Measurements from ENCODE around the gene RNF220. TPM values are rescaled to one million over a fixed set of nuclear protein-coding genes. Genes with fewer than 3 reads are reported as not detected.
A peak's percentile ranks its signal among the peaks of the same experiment; 100 is the strongest.

Gene RNF220
- total and polyA plus RNA-seq, 9 donors = 54.5 to 63.4 (median 56.7) TPM

DNA sequence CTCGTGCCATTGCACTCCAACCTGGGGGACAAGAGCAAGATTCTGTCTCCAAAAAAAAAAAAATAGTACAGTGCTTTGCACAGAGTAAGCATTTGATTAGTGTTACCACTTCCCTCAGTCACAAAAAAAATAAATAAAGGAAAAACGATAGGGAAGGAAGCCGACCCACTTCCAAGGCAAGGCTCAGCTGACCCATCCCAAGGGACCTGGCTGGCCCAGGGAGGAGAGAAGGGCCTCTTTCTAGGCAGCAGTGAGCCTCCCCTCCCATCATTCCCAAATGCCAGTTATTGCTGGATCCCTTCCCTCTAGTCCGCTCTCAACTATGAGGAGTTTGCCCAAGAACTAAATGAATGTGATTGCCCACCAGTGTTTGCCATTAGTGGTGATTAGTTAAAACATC is 191.5 kb downstream of the RNF220 start:
- Histone ChIP-seq H3K27ac (ENCODE audit: low read length) (no peak overlapping the region), H3K4me3 (ENCODE audit: low read length) (no peak overlapping the region), H3K4me1 (ENCODE audit: control insufficient read depth, insufficient read depth, low read length) (peaks cover 2% of the 10 kb centered on the region), H3K9me3 (replicated peaks; ENCODE audit: control insufficient read depth, low read depth, low read length) (no peaks in the 10 kb centered on the region), H3K36me3 (ENCODE audit: control insufficient read depth, insufficient read depth, low read length) (no peaks in the 10 kb centered on the region), H3K27me3 (ENCODE audit: control insufficient read depth, insufficient read depth, low read length) (peaks cover 30% of the 10 kb centered on the region)
- no CpG with 5 or more reads among the region's 4 CpGs for WGBS (ENCODE audit: insufficient coverage)
- DNase-seq = no peak

DNA sequence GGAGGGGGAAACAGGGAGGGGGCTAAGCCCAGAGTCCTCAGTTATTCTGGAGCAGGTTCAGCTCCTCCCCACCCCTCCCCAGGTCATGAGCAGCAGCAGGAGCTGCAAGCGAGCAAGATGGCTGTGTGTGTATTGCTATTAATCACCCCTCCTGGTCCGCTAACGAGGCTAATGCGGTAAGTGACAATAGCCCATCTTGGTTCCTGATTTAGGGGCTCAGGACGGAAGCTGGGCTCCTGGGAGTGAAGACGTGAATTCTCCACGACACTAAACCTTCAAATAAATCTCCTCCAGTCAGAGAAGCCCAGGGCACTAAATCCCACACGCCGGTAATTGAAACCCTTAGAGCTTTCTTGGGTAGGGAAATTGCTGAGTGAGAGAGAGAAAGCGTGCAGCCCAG is 193.1 kb downstream of the RNF220 start:
- Histone ChIP-seq H3K4me1 (ENCODE audit: control insufficient read depth, insufficient read depth, low read length) (peaks cover 13% of the 10 kb centered on the region), H3K9me3 (replicated peaks; ENCODE audit: control insufficient read depth, low read depth, low read length) (no peaks in the 10 kb centered on the region), H3K27me3 (ENCODE audit: control insufficient read depth, insufficient read depth, low read length) (peaks cover 38% of the 10 kb centered on the region), H3K4me3 (ENCODE audit: low read length) (no peak overlapping the region), H3K36me3 (ENCODE audit: control insufficient read depth, insufficient read depth, low read length) (no peaks in the 10 kb centered on the region), H3K27ac (ENCODE audit: low read length) (no peak overlapping the region)
- DNase-seq = no peak
- 23% methylated on average over 6 of the region's 10 CpGs for WGBS (ENCODE audit: insufficient coverage)

DNA sequence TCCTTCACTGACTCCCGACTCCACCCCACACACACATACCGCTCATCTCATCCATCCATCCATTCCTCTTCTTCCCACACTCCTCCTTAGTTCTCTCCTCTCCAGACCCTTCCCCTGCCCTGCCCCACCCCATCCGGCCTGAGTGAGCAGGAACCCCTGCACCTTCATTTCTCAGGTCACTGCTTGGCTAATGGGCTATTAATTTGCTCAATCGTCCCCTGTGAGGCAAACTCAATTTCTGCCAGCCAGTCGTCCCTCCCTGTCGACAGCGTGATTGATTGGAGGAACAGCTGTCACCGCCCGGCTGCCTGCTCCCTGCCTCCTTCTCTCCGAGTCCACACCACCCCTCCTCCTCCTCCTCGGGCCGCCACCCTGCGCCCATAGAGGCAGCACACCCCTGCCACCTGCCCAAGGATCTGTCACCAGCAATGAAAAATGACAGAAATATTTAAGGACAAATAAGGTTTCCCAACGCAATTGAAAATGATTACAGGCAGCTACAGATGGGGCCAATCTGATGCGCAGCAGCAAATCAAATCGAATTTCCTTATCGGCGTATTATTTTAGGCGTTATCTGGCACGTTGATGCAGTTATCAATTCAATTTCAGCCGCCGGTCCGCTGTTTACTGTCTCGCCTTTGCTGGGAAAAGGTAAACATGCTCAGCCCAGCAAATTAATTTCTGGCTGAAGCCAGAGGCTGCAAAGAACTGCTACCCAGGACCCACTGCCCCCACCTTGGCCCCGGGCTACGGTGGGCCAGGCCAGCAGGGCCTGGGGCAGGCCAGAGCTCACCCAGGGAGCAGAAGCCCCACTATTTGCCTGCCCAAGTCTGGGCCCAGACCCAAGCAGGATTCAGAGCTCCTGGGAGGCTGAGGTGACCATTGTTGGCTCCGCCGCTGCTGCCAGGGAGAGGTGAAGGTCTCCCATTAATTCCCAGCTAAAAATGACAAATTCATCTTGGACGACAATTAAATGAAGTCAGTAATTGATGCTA is 197.9 kb downstream of the RNF220 start:
- Histone ChIP-seq H3K36me3 (ENCODE audit: control insufficient read depth, insufficient read depth, low read length) (no peaks in the 10 kb centered on the region), H3K4me1 (ENCODE audit: control insufficient read depth, insufficient read depth, low read length) (peaks cover 25% of the 10 kb centered on the region), H3K27ac (ENCODE audit: low read length) (no peak overlapping the region), H3K27me3 (ENCODE audit: control insufficient read depth, insufficient read depth, low read length) (peaks cover 29% of the 10 kb centered on the region), H3K9me3 (replicated peaks; ENCODE audit: control insufficient read depth, low read depth, low read length) (no peaks in the 10 kb centered on the region), H3K4me3 (ENCODE audit: low read length) (no peak overlapping the region)
- 41% methylated on average over 27 of the region's 29 CpGs for WGBS (ENCODE audit: insufficient coverage)
- DNase-seq = peak; percentile 51

DNA sequence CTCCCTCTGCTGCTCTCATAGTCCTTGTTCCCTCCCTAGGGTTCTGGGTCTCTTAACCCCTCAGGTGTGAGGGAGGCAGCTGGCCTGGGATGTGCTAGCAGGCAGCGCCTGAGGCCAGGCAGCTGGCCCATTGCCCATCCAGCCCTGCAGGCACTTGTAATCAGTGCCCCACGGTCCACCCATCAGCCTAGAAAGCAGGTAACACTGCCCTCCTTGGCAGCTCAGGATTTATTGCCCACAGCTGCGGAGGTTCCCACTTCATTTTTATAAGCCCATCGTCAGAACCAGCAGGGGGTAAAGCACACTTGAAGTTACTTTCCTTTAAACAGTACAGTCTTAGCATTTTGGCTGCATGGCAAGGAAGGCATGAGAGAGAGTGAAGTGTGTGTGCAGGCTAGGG is 198.7 kb downstream of the RNF220 start:
- peaks cover 21% of the 10 kb centered on the region for H3K27me3 ChIP-seq (ENCODE audit: control insufficient read depth, insufficient read depth, low read length)
- no peak overlapping the region for H3K4me3 ChIP-seq (ENCODE audit: low read length)
- no peaks in the 10 kb centered on the region for H3K36me3 ChIP-seq (ENCODE audit: control insufficient read depth, insufficient read depth, low read length)
- H3K9me3 ChIP-seq (replicated peaks; ENCODE audit: control insufficient read depth, low read depth, low read length) = no peaks in the 10 kb centered on the region
- peaks cover 25% of the 10 kb centered on the region for H3K4me1 ChIP-seq (ENCODE audit: control insufficient read depth, insufficient read depth, low read length)
- DNase-seq = no peak
- no peak overlapping the region for H3K27ac ChIP-seq (ENCODE audit: low read length)
- WGBS (ENCODE audit: insufficient coverage) = 19% methylated on average over 2 of the region's 4 CpGs

DNA sequence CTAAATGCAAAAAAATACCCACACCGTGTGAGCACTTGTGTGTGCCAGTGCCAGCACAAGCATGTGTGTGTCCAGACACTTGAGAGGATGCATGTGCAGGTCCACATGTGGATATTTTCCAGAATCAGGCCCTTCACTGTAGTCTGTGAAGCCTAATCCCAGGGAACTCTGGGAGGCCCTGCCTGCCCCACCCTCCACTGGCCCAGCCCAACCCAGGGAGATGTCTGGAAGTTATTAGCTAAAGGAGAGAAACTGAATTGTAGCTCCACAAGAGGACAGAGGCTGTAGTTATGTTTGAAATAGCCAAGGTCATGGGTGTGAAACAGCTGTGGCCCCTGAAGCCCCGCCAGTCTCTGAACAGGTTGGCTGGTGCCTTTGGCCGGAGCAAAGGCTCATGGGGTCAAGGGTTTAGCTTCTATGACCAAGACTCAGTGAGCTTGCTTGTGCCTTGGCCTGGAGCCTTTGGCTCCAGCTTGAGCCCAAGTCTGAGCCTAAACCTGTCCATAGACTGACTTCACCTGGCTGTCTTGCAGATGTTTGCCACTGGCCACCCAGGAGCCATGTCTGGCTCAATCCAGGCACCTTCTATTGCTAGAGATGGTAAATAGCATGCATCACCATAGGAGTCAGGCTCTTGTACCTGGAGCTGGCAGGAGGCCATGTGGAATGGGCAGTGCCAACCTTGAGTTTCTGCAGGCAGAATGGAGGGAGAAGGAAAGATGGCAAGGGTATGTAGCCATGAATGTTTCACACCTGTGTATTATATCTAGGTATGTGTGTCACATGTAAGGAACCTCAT is 199.3 kb downstream of the RNF220 start:
- Histone ChIP-seq H3K27ac (ENCODE audit: low read length) (no peak overlapping the region), H3K27me3 (ENCODE audit: control insufficient read depth, insufficient read depth, low read length) (peaks cover 19% of the 10 kb centered on the region), H3K9me3 (replicated peaks; ENCODE audit: control insufficient read depth, low read depth, low read length) (no peaks in the 10 kb centered on the region), H3K4me1 (ENCODE audit: control insufficient read depth, insufficient read depth, low read length) (peaks cover 25% of the 10 kb centered on the region), H3K4me3 (ENCODE audit: low read length) (no peak overlapping the region), H3K36me3 (ENCODE audit: control insufficient read depth, insufficient read depth, low read length) (no peaks in the 10 kb centered on the region)
- WGBS (ENCODE audit: insufficient coverage) = 36% methylated on average over 3 of the region's 3 CpGs
- DNase-seq = no peak

DNA sequence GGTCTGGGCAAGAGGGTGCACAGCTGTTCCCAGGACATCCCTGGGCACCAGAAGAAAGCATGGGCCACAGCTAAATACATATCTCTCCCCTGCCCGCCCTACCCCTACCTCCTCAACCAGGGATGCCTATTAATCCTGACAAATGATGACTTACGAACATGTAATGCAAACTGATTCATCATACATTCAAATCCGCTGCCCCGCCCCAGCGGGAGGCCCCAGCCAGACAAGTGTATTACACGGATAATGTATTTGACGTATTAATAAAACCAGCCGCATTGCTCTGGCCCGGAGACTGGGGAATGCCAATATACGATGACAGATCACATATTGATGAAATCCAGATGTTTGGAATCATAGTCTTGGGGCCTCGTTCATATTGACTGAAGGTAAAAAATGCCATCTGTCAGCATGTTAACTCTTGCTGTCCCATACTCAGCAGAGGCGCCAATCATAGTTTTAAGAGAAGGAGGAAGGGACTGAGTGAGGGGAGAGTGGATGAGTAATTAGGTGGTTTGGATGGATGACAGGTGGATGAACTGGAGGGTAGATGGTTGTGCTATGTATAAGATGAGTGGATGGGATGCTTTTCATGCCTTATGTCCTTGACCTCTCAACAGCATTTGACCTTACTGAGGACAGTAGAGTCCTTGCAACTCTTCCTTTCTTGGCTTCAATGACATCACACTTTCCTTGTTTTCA is 201.0 kb downstream of the RNF220 start:
- no peak for DNase-seq
- H3K4me3 ChIP-seq (ENCODE audit: low read length) = no peak overlapping the region
- 57% methylated on average over 10 of the region's 12 CpGs for WGBS (ENCODE audit: insufficient coverage)
- H3K36me3 ChIP-seq (ENCODE audit: control insufficient read depth, insufficient read depth, low read length) = no peaks in the 10 kb centered on the region
- H3K27ac ChIP-seq (ENCODE audit: low read length) = no peak overlapping the region
- peaks cover 25% of the 10 kb centered on the region for H3K4me1 ChIP-seq (ENCODE audit: control insufficient read depth, insufficient read depth, low read length)
- peaks cover 23% of the 10 kb centered on the region for H3K27me3 ChIP-seq (ENCODE audit: control insufficient read depth, insufficient read depth, low read length)
- no peaks in the 10 kb centered on the region for H3K9me3 ChIP-seq (replicated peaks; ENCODE audit: control insufficient read depth, low read depth, low read length)

DNA sequence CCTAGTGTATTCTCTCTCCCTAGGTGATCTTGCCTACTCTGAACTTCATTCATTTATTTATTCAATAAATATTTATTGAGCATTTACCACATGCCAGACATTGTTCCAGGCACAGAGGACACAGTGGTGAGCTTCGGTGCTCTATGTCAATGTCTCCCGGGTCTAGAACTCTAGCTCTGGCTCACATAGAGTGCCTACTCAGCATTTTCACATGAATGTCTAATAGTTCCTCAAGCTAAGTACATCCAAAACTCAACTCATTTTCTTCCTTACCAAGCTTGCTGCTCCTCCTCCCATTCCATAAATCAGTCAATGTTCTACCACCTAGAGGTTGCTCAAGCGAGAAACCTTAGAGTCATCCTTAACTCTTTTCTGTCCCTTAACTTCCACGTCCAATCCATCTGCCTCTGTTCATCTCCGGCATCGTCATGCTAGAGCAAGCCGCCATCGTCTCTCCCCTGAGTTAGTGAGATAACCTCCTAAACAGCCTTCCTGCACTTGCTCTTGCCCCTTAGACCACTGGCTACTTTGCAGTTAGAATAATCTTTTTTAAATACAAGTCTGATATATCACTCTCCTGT is 201.7 kb downstream of the RNF220 start:
- DNase-seq = no peak
- no peak overlapping the region for H3K27ac ChIP-seq (ENCODE audit: low read length)
- H3K4me3 ChIP-seq (ENCODE audit: low read length) = no peak overlapping the region
- H3K36me3 ChIP-seq (ENCODE audit: control insufficient read depth, insufficient read depth, low read length) = no peaks in the 10 kb centered on the region
- H3K9me3 ChIP-seq (replicated peaks; ENCODE audit: control insufficient read depth, low read depth, low read length) = no peaks in the 10 kb centered on the region
- H3K27me3 ChIP-seq (ENCODE audit: control insufficient read depth, insufficient read depth, low read length) = peaks cover 20% of the 10 kb centered on the region
- peaks cover 25% of the 10 kb centered on the region for H3K4me1 ChIP-seq (ENCODE audit: control insufficient read depth, insufficient read depth, low read length)
- 78% methylated on average over 6 of the region's 8 CpGs for WGBS (ENCODE audit: insufficient coverage)

DNA sequence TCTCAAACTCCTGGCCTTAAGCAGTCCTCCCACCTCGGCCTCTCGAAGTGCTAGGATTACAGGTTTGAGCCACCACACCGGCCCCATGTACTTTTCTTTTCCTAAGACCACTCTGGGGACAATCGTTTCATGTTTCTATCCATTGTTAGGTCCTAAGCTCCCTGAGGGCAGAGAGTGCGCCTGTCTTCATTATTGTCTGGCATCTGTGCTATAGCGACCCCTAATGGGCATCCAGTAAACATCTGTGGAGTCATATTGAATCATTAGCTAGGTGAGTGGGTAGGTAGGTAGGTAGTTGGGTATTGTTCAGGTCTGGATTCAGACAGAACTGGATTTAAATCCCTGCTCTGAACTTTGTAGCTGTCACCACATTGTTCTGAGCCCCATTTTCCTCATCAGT is 203.1 kb downstream of the RNF220 start:
- WGBS (ENCODE audit: insufficient coverage) = 75% methylated on average over 5 of the region's 6 CpGs
- DNase-seq = no peak
- H3K4me1 ChIP-seq (ENCODE audit: control insufficient read depth, insufficient read depth, low read length) = peaks cover 15% of the 10 kb centered on the region
- no peaks in the 10 kb centered on the region for H3K36me3 ChIP-seq (ENCODE audit: control insufficient read depth, insufficient read depth, low read length)
- H3K27ac ChIP-seq (ENCODE audit: low read length) = no peak overlapping the region
- peaks cover 14% of the 10 kb centered on the region for H3K27me3 ChIP-seq (ENCODE audit: control insufficient read depth, insufficient read depth, low read length)
- H3K4me3 ChIP-seq (ENCODE audit: low read length) = no peak overlapping the region
- no peaks in the 10 kb centered on the region for H3K9me3 ChIP-seq (replicated peaks; ENCODE audit: control insufficient read depth, low read depth, low read length)

DNA sequence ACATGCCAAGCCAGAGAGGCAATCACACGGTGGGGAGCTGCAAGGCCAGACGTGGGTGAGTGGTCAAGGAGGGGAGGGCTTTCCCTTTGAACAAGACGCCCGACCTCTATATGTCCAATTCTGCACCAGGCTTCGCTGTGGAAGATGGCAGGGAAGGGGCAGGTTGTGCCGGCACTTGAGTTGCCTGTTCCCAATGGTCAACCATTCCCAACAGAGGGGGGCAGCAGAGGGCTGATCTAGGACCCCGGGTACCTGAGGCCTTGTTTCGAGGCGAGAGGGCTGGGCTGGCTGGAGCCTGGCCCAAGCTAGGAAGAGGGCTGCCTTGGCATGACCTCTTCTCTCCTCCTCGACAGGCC is 204.3 kb downstream of the RNF220 start:
- Histone ChIP-seq H3K4me3 (ENCODE audit: low read length) (no peak overlapping the region), H3K4me1 (ENCODE audit: control insufficient read depth, insufficient read depth, low read length) (peaks cover 2% of the 10 kb centered on the region), H3K9me3 (replicated peaks; ENCODE audit: control insufficient read depth, low read depth, low read length) (no peaks in the 10 kb centered on the region), H3K36me3 (ENCODE audit: control insufficient read depth, insufficient read depth, low read length) (no peaks in the 10 kb centered on the region), H3K27me3 (ENCODE audit: control insufficient read depth, insufficient read depth, low read length) (peaks cover 12% of the 10 kb centered on the region), H3K27ac (ENCODE audit: low read length) (no peak overlapping the region)
- WGBS (ENCODE audit: insufficient coverage) = 37% methylated on average over 8 of the region's 10 CpGs
- no peak for DNase-seq
